Activated effector memory CD4-positive, alpha-beta T cell treated with anti-CD3 and anti-CD28 coated beads, Interleukin-2, amount 50 U/mL, for 16 hours (primary cell): Measurements from ENCODE around the gene COL6A2.

Source experiments
- DNase-seq: peaks from one replicate; pipeline ENCODE4 v3.0.0-alpha.2; 2020

COL6A2 gene

DNA sequence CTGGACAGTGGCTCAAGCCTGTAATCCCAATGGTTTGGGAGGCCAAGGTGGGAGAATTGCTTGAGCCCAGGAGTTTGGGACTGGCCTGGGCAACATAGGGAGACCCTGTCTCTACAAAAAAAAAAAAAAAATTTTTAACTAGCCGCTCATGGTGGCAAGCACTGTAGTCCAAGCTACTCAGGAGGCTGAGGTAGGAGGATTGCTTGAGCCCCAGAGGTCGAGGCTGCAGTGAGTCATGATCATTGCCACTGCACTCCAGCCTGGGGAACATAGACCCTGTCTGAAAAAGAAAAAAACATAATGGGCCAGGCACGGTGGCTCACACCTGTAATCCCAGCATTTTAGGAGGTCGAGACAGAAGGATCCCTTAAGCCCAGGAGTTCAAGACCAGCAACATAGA, 81.0 kb downstream of the COL6A2 start:
- DNase-seq = no peak
